ENCODE results near the gene ZMIZ1.
A peak's percentile ranks its signal among the peaks of the same experiment; 100 is the strongest.

ZMIZ1 gene

DNA sequence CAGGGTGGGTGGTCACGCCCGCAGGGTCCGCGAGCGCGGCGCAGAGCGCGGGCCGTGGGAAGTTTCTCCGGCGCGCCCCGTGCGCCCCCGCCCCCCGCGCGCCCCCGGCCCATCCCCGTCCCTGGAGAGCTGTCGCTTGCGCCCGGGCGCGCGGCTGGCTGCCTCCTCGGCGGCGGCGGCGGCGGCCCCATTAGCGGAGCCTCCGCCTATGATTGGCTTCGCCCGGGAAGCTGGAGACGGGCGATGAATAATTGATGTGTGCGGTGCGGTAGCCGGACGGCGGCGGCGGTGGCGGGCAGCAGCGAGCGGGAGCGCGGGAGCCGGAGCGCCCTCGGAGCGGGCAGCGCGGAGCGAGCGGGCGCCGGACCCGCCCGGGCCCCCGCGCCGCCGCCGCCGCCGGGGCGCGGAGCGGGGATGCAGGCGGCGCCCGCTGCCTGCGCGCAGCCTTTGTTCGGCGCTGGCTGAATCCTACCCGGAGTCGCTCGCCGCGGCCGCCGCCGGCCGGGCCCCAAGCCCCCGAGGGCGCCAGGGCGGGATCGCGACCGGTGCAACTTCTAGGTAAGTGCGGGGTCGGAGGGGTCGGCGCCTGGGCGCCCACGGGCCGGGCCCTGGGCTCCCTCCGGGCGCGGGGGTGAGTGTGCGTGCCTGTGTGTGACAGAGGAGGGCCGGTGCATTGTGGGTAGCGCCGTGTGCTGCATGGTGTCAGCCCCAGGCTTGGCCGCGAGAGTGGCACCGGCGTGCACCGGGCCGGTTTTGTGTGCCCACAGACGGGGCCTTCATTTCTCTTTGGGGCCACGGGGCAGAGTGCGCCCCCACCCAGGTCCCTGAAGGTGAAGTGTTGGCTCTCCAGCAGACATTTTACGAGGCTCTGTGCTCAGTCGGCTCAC, 174.7 kb downstream of the ZMIZ1 start:
- H3K4me3 ChIP-seq (ENCODE audit: low read depth, low read length): peak overlapping the region; percentile 50
- DNase-seq (ENCODE audit: low read depth): no peak

DNA sequence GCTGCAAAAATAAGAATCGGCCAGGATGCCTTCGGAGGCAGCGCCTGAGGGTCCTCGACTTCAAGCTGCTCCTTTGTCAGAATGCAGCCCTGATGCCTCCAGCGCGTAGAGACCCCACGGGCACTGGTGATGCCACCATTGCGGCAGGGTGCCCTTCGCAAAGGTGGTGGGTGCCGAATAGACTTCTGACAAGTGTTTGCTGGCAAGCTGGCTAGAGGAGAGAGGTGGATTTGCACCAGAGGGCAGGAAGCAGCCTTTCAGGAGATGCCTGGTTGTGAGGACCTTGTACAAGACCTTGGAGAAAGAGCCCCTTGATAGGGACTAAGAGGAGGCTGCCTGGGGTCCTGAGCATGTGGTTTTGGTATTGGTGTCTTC, 175.3 kb downstream of the ZMIZ1 start:
- DNase-seq (ENCODE audit: low read depth): no peak
- peak overlapping the region; percentile 43 for H3K4me3 ChIP-seq (ENCODE audit: low read depth, low read length)

DNA sequence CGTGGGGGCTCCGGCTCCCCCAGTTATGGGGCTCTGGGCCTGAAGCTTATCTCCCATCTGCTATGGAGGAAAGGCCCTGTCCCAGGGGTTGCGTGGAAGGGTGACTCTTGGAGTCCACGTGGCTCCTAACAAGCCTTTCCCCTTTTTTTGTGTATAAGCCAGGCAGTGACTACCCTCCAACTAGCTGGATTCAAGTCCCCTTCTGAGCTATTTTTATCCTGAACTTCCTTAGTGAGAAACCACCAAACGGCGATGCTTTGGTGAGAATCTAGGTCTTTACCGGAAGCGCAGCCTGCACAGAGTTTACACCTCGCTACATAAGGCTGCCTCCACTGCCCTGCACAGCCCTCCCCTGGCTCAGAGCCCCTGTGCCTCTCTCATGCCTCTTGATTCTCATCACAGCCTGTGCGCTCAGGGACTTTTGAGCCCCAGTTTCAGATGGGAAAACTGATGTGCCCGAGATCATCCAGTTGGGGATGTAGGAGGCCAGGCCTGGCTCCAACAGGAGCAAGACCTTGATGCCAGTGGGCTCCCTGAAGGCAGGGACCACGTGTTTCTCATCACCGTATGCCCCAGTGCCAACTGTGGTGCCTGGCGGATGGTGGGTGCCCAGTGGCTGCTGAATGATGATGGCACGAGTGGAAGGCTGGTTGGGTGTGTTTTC, 176.2 kb downstream of the ZMIZ1 start:
- no peak for DNase-seq (ENCODE audit: low read depth)
- no peak overlapping the region for H3K4me3 ChIP-seq (ENCODE audit: low read depth, low read length)

DNA sequence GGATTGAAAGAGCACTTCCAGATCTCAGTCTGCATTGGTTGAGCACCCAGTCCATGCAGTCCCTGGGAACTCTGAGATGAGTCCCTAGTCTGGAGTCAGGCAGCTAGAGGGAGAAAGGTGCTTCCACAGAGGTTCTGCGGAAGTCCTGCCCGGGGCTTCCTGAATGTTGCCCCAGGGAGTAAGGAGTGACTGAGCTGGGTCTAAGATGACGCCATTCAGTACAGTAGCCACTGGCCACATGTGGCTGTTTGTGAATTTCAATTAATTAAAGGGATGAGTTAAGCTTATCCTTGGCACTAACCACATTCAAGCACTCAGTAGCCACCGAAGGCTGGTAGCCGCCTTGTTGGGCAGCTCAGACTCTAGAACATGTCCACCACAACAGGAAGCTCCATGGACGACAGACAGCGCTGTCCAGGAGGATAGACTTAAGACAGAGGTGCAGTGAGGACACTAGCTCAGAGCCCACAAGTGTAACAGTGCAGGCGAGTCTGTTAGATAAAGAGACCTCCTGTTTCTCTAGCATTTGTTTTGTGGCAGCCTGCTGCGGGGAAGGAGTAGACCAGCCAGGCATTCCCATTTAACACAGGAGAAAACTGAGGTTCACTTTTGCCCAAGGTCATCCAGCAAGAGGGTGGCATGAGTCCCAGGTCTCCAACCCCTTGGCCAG, 176.9 kb downstream of the ZMIZ1 start:
- no peak for DNase-seq (ENCODE audit: low read depth)
- H3K4me3 ChIP-seq (ENCODE audit: low read depth, low read length): no peak overlapping the region

DNA sequence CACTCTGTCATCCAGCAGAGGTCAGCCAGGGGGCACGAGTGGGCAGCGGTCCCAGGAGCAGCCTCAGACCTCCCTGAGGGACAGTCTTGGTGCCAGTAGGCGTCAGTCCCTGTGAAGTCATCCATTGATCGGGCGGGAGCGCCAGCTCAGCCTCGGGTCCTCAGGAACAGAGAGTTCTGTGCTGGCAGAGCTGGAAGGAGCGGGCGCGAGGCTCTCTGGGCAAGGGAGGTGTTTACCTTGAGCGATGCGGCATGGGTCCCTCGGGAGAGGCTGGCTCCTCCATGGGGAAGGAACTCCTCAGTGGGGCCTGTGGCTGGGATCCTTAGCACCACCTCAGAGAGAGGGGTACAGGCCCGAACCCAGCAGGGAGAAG, 177.4 kb downstream of the ZMIZ1 start:
- no peak for DNase-seq (ENCODE audit: low read depth)
- H3K4me3 ChIP-seq (ENCODE audit: low read depth, low read length): no peak overlapping the region

DNA sequence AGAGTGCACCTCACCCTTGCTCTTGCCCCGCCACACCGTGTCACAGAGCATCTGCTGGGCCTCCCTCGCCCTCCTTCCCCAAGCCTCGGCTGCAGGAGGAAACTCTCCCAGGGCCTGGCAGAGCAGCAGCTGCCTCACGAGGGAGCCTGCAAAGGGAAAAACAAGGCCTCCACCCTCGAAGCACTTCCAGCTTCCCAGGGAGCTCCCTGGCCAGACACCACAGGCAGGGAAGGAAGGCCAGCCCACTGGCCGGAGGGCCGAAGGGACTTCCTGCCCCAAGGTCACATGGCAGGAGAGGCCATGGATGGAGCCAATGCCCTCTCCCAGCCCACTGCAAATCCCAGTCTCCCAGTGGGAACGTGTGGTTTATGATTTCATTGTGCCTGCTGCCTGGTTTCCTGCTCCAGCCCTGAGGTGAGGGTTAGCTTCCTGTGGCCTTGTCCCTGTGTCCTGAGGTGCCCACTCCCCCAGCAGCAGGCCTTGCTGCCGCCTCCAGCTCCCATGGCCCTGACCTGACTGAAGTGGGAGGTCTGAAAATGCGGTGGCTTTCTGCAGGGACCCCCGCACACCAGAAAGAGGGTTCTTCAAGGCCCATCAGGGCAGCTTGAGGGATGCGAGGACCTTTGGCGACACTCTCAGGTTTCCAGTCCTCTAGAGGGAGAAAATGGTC, 178.0 kb downstream of the ZMIZ1 start:
- DNase-seq (ENCODE audit: low read depth): no peak
- H3K4me3 ChIP-seq (ENCODE audit: low read depth, low read length): no peak overlapping the region

DNA sequence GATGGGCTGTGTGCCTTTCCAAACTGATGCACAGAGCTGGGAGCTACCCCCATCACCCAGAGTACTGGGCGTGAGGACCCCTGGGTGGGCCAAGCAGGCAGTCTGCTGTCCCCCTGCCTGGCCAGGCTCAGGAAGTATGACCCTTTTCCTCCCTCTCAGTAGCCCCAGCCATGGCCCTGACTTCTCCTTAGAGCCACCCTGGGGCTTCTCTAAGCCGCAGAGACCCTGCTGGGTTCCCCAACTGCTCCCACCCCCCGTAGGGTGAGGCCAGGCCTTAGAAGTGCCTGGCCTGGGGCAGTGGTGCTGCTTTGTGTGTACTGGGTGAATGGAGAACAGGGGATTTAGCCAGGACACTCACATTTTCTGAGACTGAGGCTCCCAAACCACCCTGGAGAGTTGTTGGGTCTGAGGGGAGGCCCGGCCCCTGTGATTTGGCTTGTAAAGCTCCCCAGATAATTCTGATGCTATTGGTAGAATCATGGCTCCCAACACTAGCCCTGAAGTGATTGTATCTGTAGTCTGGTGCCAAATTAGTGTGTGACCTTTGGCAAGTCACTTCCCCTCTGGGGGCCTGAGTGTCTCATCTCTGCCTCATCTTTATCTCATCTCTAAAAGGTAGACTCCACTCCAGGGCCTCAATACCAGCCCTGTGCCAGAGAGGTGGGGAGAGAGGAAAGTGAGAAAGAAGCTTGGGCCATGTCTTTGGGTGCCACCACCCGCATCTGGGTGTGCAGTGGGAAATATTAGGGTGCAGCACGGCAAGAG, 178.8 kb downstream of the ZMIZ1 start:
- no peak overlapping the region for H3K4me3 ChIP-seq (ENCODE audit: low read depth, low read length)
- no peak for DNase-seq (ENCODE audit: low read depth)

DNA sequence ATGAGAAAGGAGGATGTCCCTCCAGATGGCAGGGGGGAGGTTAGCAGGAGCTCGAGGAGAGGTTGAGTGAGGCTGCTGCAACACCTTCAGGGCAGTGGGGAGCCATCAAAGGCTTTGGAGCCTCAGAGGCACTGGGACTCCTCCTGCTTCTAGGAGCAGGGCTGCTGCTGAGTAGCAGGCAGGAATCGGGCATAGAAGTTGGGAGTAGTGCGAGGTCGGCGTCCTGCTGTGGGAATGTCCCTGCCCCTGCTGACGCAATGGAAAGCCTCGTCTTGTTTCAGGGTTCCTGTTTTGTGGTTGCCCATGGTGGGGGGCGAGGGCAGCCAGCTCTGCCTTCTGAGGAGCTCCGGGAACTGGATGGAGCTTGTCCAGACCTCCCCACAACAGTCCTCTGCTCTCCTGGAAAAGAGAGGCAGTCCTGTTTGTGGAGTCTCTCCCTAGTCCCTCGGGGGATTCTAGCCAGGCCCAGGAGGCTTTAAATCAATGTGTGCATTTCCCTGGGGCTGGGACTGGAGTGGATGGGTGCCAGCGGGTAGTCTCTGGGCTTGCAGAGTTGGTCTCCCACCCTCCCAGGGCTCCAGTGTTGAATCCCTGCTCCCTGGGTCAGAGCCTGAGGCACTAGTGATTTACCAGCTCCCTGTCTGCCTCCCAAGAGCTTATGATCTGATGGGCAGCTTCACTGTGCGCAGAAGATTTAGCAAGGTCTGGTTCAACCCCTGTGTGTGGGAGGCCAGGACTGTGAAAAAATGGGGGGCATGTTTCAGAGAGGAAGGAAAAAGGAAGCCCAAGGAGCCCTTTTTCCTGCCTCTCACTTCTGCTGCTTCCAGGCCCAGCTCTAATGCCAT, 179.8 kb downstream of the ZMIZ1 start:
- H3K4me3 ChIP-seq (ENCODE audit: low read depth, low read length): no peak overlapping the region
- DNase-seq (ENCODE audit: low read depth): no peak

DNA sequence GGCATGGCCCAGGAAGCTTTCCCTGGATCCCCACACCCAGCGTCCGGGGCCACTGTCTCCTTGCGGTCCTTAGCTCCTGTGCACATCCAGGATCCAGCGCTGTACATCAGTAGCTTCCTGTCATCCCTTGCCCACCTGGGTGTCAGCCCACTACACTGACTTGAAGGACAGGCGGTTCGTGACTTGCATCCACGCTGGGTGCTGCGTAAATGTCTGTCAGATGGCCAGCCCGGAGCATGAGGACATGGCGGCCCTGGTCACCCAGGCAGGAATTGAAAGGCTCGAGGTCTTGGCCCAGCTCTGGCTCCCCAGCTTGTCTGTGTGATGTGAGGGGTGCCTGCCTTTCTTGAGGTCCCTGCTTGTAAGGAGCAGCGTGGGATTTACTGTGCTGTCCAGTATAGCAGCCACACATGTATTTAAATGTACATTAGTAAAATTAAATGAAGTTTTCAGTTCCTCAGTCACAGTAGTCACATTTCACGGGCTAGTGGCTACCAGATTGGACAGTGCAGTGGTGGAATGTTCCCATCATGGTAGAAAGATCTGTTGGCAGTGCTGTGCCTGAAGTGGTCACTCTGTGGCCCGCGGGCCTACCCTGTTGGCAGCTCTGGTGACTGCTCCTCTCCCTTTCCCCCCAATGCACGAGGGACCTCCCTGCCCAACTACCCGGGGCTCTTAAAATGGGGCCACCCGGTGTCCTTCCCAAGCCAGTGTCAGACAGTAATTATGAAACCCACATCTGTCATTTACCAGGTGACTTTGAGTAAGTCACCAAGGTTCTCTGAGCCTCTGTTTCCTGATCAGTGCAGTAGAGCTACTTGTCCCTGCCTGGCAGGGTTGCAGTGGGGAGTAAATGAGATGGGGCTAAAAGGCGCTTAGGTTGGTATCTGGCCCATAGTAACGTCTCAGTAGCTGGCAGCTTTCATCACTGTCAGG, 180.7 kb downstream of the ZMIZ1 start:
- no peak for DNase-seq (ENCODE audit: low read depth)
- H3K4me3 ChIP-seq (ENCODE audit: low read depth, low read length): no peak overlapping the region

DNA sequence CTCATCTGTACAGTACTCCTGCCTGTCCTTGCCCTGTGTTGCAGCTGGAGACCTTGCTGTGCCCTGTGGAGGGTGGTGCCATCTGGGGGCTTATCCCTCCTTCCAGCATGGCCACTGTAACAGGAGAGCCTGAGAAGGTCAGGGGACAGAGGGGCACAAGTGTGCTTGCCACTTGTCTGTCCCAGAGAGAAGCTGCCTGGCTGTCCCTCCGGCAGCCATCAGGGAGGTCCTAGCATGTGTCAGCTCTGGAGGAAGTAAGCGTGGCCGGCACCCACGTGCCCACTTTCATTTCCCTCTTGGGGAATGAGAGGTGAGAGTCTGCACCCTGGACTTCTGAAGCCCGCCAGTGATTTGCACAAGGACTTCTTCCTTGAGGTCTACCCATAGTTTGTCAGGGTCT, 181.5 kb downstream of the ZMIZ1 start:
- no peak for DNase-seq (ENCODE audit: low read depth)
- H3K4me3 ChIP-seq (ENCODE audit: low read depth, low read length): no peak overlapping the region

DNA sequence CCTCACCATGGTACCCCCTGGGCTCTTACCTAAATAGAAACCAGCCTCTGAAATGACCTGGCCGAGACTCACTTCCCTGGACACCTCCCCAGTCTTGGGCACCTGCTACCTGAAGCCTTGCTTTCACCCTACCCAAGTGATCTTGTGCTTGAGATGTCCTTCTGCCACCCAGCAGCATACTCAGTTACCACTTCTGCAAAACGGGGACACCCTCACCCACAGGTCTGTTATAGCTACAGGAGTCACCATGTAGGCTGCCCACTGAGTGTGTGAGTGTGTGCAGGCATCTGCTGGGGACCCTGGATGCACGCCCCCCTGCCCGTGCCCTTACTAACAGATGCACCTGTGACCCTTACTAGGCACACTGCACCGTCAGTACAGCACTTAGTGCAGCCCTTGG, 183.7 kb downstream of the ZMIZ1 start:
- no peak for DNase-seq (ENCODE audit: low read depth)
- no peak overlapping the region for H3K4me3 ChIP-seq (ENCODE audit: low read depth, low read length)

DNA sequence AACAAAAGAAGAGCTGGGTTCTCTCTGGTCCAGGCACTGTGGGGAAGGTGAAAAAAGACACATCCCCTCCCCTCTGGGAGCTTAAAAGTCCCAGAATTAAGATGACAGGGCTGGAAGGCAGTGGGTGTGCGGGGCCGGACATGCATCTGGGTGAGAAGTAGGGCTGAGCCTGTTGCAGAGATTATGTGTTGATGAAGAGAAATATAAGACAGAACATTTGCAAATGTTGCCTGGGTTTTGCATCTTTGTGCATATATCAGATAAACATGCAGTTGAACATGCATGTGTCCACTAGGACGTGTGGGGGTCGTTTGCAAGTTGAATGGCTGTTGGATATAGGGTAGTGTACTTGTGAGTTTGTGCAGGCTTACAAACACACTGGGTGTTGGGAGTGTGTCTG, 184.2 kb downstream of the ZMIZ1 start:
- no peak overlapping the region for H3K4me3 ChIP-seq (ENCODE audit: low read depth, low read length)
- no peak for DNase-seq (ENCODE audit: low read depth)

DNA sequence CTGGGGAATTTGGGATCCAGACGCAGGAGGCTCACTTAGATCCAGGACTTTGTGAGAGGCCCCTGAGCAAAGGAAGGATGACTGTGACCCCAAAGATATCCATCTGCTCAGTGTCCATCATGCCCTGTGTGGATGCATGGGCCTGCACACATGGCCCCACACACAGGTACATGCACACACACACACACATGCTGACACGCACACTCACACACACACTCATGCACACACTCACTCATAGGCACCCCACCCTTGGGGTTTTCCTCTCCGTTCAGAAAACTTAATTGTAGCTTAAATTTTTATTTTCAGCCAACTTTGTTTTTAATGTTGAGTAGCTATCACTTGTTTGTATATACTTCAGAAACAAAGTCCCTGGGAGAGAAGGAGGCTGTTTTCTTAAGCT, 184.9 kb downstream of the ZMIZ1 start:
- H3K4me3 ChIP-seq (ENCODE audit: low read depth, low read length): no peak overlapping the region
- no peak for DNase-seq (ENCODE audit: low read depth)

DNA sequence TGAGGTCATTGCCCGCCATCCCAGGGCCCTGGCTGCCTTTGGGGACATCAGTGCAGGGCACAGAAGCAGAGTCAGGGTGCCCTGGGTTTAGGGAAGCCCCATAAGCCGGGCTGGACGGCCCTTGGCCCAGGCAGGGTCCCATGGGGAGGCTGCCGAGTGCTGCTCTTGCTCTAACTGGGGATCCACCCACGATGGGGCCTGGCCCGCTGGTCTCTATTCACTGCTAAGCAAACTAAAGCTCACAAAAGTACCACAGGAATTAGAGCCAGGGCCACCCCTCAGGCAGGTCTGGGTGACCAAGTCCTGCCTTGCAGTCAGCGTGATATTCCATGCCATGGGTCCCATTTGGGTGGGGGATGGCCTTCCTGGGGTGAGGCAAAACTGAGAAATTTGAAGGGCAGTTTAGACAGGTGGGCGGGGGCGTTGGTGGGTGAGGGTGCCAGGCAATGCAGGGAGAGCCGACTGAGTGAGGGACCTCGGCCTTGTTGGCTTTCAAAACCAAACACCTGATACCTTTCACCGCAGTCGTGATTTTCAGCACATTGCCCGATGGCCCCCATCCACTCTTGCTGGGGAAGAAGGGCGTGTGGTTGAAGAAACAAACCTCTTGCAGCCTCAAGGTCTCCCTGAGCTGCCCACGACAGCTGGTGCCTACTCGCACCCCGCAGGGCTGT, 185.7 kb downstream of the ZMIZ1 start:
- no peak for DNase-seq (ENCODE audit: low read depth)
- H3K4me3 ChIP-seq (ENCODE audit: low read depth, low read length): no peak overlapping the region

DNA sequence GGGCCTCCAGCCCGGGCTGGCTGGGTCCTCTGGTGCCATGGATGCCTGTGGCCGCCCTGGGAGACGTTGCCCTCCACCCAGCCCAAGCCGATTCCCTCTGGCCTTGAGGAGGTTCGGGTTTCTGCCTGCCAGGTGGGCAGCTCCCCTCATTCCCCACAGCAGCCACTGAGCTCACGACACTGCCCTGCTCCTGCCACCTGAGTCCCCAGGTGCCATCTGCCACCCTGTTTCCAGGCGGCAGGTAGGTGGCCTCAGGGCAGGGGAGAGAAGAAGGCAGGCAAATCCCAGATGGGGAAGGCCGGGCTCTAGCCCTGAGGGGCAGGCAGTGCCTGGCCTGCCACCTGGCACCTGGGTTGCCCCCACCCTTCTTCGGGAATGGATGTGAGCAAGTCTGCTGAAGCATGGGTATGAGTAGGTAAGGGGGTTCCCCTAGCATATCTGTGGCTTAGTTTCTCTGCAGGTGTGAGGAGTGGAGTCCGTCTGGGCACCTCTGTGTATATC, 186.3 kb downstream of the ZMIZ1 start:
- H3K4me3 ChIP-seq (ENCODE audit: low read depth, low read length): no peak overlapping the region
- DNase-seq (ENCODE audit: low read depth): no peak

DNA sequence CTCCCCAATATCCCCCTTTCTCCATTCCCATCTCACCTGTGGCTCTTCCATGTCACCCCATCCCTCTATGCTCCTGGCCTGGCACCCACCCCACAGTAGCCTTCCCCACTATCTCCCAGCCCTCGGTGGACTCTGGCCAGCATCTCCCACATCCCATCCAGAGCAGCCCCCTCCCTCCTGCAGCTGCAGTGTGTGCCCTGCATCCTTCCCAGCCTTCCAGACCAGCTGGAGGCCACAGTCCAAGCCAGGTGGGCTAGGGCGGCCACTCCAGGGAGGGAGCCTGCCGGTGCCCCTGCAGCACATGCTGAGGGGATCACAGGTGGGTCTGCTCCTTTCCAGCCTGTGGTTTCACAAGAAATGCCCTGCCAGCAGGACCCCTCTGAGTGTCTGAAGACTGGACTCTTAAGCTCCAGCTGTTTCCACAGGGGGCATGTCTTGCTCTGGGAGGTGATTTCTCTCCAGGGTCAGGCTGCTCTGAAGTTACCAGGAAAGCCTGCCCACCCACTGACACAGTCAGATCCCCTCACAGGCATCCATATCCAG, 187.6 kb downstream of the ZMIZ1 start:
- no peak overlapping the region for H3K4me3 ChIP-seq (ENCODE audit: low read depth, low read length)
- no peak for DNase-seq (ENCODE audit: low read depth)

DNA sequence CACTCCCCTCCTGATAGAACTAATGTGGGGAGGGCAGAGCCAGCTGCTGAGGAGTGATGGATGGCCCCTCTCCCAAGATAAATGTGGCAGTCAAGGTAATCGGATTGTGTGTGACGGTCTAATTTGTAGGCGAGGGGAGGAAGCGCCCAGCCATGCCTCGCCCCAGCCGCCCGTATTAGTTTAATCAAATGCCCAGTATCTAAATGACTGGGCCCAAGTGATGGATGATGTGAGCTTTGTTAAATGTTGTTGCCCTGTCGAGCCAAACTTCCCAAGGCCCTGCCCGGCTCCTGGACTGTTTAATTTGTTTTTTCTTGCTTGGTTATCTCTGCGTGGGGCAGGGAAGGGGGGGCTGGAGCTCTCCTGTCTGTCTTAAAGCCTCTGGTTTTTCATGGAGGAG, 190.1 kb downstream of the ZMIZ1 start:
- DNase-seq (ENCODE audit: low read depth): no peak
- H3K4me3 ChIP-seq (ENCODE audit: low read depth, low read length): no peak overlapping the region
